HCT116 (cell line): ENCODE measurements around the gene MFN2. TPM values are rescaled to one million over a fixed set of nuclear protein-coding genes. Genes with fewer than 3 reads are reported as not detected.

ENCODE experiments used
- ATAC-seq: fragments of 200-7000 bp; cut with Tn5 transposase; 2 replicates; pipeline ENCODE4 v1.9.1; 2020; ENCODE audit warnings: mild to moderate bottlenecking, moderate library complexity
- BruUV-seq: library from RNA; stranded (reverse); fragments of 400-500 nt; replicated peaks from 2 replicates; lab custom pipeline; 2021; lab: Mats Ljungman, UMichigan
- CTCF ChIA-PET: fragments of 300-600 bp; sonication (Branson Sonifier 250); formaldehyde crosslinking; loops from one replicate; lab custom pipeline; 2021; ENCODE audit warnings: antibody characterized with exemption; lab: Charles Lee
- POLR2A ChIA-PET: fragments of 300-600, 350-600 bp; sonication (Branson Sonifier 250); formaldehyde crosslinking; loops from one replicate; lab custom pipeline; 2021; ENCODE audit warnings: antibody characterized with exemption; lab: Charles Lee
- RAD21 ChIA-PET, 2 experiments: fragments of 300-600 bp; sonication (Branson Sonifier 250); formaldehyde crosslinking; loops; one replicate each; lab custom pipeline; 2023; ENCODE audit warnings: low total read pairs in 2 of 2; ENCODE audit not compliant: uncharacterized antibody in 2 of 2, unreplicated experiment in 2 of 2, low non-redundant PET in 1 of 2; lab: Charles Lee
- DNase-seq: peaks from one replicate; pipeline ENCODE4 v3.0.0-alpha.2; 2010; ENCODE audit warnings: low read depth, low spot score
- H2AFZ ChIP-seq: fragments of 200-600 bp; shearing (Covaris generic), sonication (generic); 2 replicates; pipeline ENCODE4 v1.6.1; 2017; ENCODE audit warnings: low read depth, mixed run types, mixed read lengths, antibody characterized with exemption, low read length; ENCODE audit not compliant: poor library complexity, severe bottlenecking
- H3K27ac ChIP-seq: 2 replicates; pipeline ENCODE4 v1.5.1; 2012; ENCODE audit warnings: low read depth, low read length
- H3K27me3 ChIP-seq: fragments of 200-600 bp; sonication (generic); 2 replicates; pipeline ENCODE4 v1.6.1; 2016; ENCODE audit warnings: mixed run types, low read length, mixed read lengths; ENCODE audit not compliant: insufficient read depth
- H3K36me3 ChIP-seq, 2 experiments: fragments of 200-500 bp in 1 of 2; fragments of 200-600 bp in 1 of 2; sonication (Bioruptor generic) in 1 of 2; sonication (generic) in 1 of 2; 2 replicates each; pipeline versions ENCODE4 v1.5.1 to v1.6.1; 2014 to 2016; ENCODE audit warnings: low read length in 2 of 2, inconsistent platforms in 1 of 2, mixed read lengths in 1 of 2, mixed run types in 1 of 2; ENCODE audit not compliant: insufficient read depth in 2 of 2, control insufficient read depth in 1 of 2
- H3K4me1 ChIP-seq, 2 experiments: fragments of 200-600 bp in 1 of 2; sonication (generic) in 1 of 2; 2 replicates each; pipeline versions ENCODE4 v1.5.1 to v1.6.1; 2012 to 2017; ENCODE audit warnings: low read length in 2 of 2, inconsistent platforms in 1 of 2, mild to moderate bottlenecking in 1 of 2, mixed read lengths in 1 of 2, mixed run types in 1 of 2, moderate library complexity in 1 of 2; ENCODE audit not compliant: insufficient read depth in 2 of 2, control insufficient read depth in 1 of 2
- H3K4me2 ChIP-seq: fragments of 200-600 bp; sonication (generic); 2 replicates; pipeline ENCODE4 v1.6.1; 2017; ENCODE audit warnings: mixed run types, low read length, mixed read lengths
- H3K4me3 ChIP-seq, 2 experiments: fragments of 200-600 bp in 1 of 2; sonication (generic) in 1 of 2; replicated peaks in 1 of 2; 2 replicates each; pipeline ENCODE4 v1.5.1; 2011 to 2016; ENCODE audit warnings: low read length in 2 of 2, control low read depth in 1 of 2, low read depth in 1 of 2, mild to moderate bottlenecking in 1 of 2, mixed read lengths in 1 of 2, mixed run types in 1 of 2
- H3K79me2 ChIP-seq: fragments of 200-600 bp; sonication (generic); 2 replicates; pipeline ENCODE4 v1.6.1; 2017; ENCODE audit warnings: mild to moderate bottlenecking, mixed run types, low read length, moderate library complexity, mixed read lengths; ENCODE audit not compliant: insufficient read depth
- H3K9ac ChIP-seq: fragments of 200-600 bp; sonication (generic); 2 replicates; pipeline ENCODE4 v1.6.1; 2016; ENCODE audit warnings: low read length, mixed read lengths
- H3K9me2 ChIP-seq: fragments of 200-600 bp; sonication (generic), shearing (Covaris generic); 2 replicates; pipeline ENCODE4 v1.6.1; 2017; ENCODE audit warnings: mixed run types, mild to moderate bottlenecking, moderate library complexity; ENCODE audit not compliant: insufficient read depth
- H3K9me3 ChIP-seq, 2 experiments: fragments of 200-500 bp in 1 of 2; fragments of 200-600 bp in 1 of 2; sonication (Bioruptor generic) in 1 of 2; sonication (generic) in 1 of 2; 2 replicates each; pipeline ENCODE4 v1.6.1; 2014 to 2017; ENCODE audit warnings: low read length in 2 of 2, mixed read lengths in 2 of 2, inconsistent platforms in 1 of 2, low read depth in 1 of 2, mild to moderate bottlenecking in 1 of 2, mixed run types in 1 of 2, moderate library complexity in 1 of 2; ENCODE audit not compliant: control insufficient read depth in 1 of 2, insufficient read depth in 1 of 2
- H4K20me1 ChIP-seq: fragments of 200-600 bp; sonication (generic), shearing (Covaris generic); 2 replicates; pipeline ENCODE4 v1.6.1; 2017; ENCODE audit warnings: mixed run types, mild to moderate bottlenecking, moderate library complexity; ENCODE audit not compliant: insufficient read depth
- CBX3 ChIP-seq: IDR thresholded peaks from 2 replicates; pipeline ENCODE4 v1.6.1; 2012; ENCODE audit warnings: low read depth
- CEBPB ChIP-seq: IDR thresholded peaks from 2 replicates; pipeline ENCODE4 v1.6.1; 2012; ENCODE audit warnings: low read depth
- CTCF ChIP-seq, 3 experiments: fragments of 200-600 bp in 1 of 3; sonication (generic) in 1 of 3; IDR thresholded peaks in 2 of 3; conservative IDR thresholded peaks in 1 of 3; 2 replicates each; pipeline ENCODE4 v1.5.1; 2012 to 2017; ENCODE audit warnings: low read depth in 2 of 3, low read length in 2 of 3, antibody characterized with exemption in 1 of 3, borderline replicate concordance in 1 of 3, control low read depth in 1 of 3, mild to moderate bottlenecking in 1 of 3, mixed read lengths in 1 of 3, mixed run types in 1 of 3, moderate library complexity in 1 of 3; ENCODE audit not compliant: insufficient read depth in 1 of 3
- EGR1 ChIP-seq: IDR thresholded peaks from 2 replicates; pipeline ENCODE4 v1.6.1; 2012; ENCODE audit warnings: low read depth
- EZH2 ChIP-seq: fragments of 200-600 bp; sonication (generic); IDR thresholded peaks from 2 replicates; pipeline ENCODE4 v1.6.1; 2017; ENCODE audit warnings: antibody characterized with exemption, mixed run types
- EZH2phosphoT487 ChIP-seq: fragments of 200-600 bp; IDR thresholded peaks from 2 replicates; pipeline ENCODE4 v1.6.1; 2018; ENCODE audit warnings: antibody characterized with exemption, borderline replicate concordance
- FOSL1 ChIP-seq: IDR thresholded peaks from 2 replicates; pipeline ENCODE4 v1.6.1; 2012; ENCODE audit warnings: low read depth
- JUND ChIP-seq: IDR thresholded peaks from 2 replicates; pipeline ENCODE4 v1.6.1; 2012
- POLR2A ChIP-seq: IDR thresholded peaks from 2 replicates; pipeline ENCODE4 v1.7.0; 2011; ENCODE audit warnings: borderline replicate concordance; ENCODE audit not compliant: insufficient read depth, insufficient read length; ENCODE audit errors: extremely low read depth
- RAD21 ChIP-seq: IDR thresholded peaks from 2 replicates; pipeline ENCODE4 v1.6.1; 2012; ENCODE audit warnings: low read depth, mild to moderate bottlenecking
- TCF7L2 ChIP-seq: IDR thresholded peaks from 2 replicates; pipeline ENCODE4 v1.7.0; 2011; ENCODE audit warnings: borderline replicate concordance, inconsistent platforms; ENCODE audit not compliant: insufficient read depth, insufficient read length; ENCODE audit errors: extremely low read depth
- YY1 ChIP-seq: IDR thresholded peaks from 2 replicates; pipeline ENCODE4 v1.6.1; 2011; ENCODE audit warnings: low read length, low read depth, moderate library complexity, mild to moderate bottlenecking; ENCODE audit not compliant: insufficient replicate concordance; ENCODE audit errors: extremely low read depth
- ZBTB33 ChIP-seq: IDR thresholded peaks from 2 replicates; pipeline ENCODE4 v1.6.1; 2011; ENCODE audit warnings: mild to moderate bottlenecking, low read length, moderate library complexity; ENCODE audit not compliant: insufficient replicate concordance; ENCODE audit errors: extremely low read depth
- ZNF274 ChIP-seq: fragments of 200-500 bp; sonication (Bioruptor generic); IDR thresholded peaks from 2 replicates; pipeline ENCODE4 v1.6.1; 2014; ENCODE audit warnings: mild to moderate bottlenecking, low read depth, low read length, inconsistent platforms
- intact Hi-C: fragments of 100-400 bp; cut with micrococcal nuclease; formaldehyde crosslinking; loops from 2 replicates; pipeline ENCODE4 v1.10.0; 2022
- total RNA-seq: library from RNA; stranded (reverse); gene quantifications from one replicate; pipeline ENCODE4 v1.2.1, GENCODE V29; 2021; ENCODE audit not compliant: unreplicated experiment
- TF ChIP-seq, protein P1 (sequence below): IDR thresholded peaks from 2 replicates; pipeline ENCODE4 v1.6.1; 2012; ENCODE audit warnings: low read depth

Gene MFN2
- total RNA-seq, 1 experiment from 2014 or later, result 83.0 TPM

DNA sequence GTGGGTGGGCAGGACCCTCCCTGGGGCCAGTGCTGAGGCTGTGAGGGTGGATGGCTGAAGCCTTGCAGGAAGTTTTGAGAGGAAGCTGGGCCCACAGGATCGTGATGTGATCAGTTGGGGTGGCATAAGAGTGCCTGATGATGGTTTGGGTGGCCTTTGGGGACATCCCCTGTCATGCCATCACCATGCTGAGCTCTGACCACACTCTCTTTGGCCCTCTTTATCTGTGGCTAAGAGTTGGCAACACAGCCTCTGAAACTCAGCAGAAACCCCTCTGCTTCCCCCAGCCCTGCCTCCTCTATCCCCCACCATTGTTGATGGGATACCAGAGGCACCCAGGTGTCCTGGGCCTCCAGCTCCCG lies 58.9 kb downstream of the MFN2 start:
- no peak overlapping the region for H3K4me2 ChIP-seq
- TF ChIP-seq, protein P1, sequence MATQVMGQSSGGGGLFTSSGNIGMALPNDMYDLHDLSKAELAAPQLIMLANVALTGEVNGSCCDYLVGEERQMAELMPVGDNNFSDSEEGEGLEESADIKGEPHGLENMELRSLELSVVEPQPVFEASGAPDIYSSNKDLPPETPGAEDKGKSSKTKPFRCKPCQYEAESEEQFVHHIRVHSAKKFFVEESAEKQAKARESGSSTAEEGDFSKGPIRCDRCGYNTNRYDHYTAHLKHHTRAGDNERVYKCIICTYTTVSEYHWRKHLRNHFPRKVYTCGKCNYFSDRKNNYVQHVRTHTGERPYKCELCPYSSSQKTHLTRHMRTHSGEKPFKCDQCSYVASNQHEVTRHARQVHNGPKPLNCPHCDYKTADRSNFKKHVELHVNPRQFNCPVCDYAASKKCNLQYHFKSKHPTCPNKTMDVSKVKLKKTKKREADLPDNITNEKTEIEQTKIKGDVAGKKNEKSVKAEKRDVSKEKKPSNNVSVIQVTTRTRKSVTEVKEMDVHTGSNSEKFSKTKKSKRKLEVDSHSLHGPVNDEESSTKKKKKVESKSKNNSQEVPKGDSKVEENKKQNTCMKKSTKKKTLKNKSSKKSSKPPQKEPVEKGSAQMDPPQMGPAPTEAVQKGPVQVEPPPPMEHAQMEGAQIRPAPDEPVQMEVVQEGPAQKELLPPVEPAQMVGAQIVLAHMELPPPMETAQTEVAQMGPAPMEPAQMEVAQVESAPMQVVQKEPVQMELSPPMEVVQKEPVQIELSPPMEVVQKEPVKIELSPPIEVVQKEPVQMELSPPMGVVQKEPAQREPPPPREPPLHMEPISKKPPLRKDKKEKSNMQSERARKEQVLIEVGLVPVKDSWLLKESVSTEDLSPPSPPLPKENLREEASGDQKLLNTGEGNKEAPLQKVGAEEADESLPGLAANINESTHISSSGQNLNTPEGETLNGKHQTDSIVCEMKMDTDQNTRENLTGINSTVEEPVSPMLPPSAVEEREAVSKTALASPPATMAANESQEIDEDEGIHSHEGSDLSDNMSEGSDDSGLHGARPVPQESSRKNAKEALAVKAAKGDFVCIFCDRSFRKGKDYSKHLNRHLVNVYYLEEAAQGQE, result no peak
- TF ChIP-seq RAD21 (no peak), CEBPB (no peak), ZBTB33 (no peak), POLR2A (no peak), EZH2 (no peak), YY1 (no peak), CBX3 (no peak), FOSL1 (no peak), JUND (no peak), ZNF274 (no peak), TCF7L2 (no peak), CTCF (IDR thresholded peaks at IDR 0.05 in 2 of 3, conservative IDR thresholded peaks at IDR 0.05 in 1 of 3; ENCODE audit: borderline replicate concordance in 1 of 3, insufficient read depth in 1 of 3, low read depth in 2 of 3, low read length in 2 of 3) (no peak), EGR1 (no peak), EZH2phosphoT487 (no peak)
- TF ChIP-seq, all 23 proteins: peak for 0
- ChIA-PET CTCF (interaction anchor here (0.7 kb wide), 1 partner anchor 9 kb away, joined by 4 read pairs; no protein-coding TSS in a partner anchor), RAD21 (no interaction called here), POLR2A (interaction anchor here (2.0 kb wide), 1 partner anchor 20 kb away, joined by 5 read pairs; the partner anchor contains the start of gene MIIP)
- Histone ChIP-seq H3K36me3 (no peaks in the 10 kb centered on the region), H3K79me2 (no peaks in the 10 kb centered on the region), H3K4me1 (peaks cover 0 to 1% of the 10 kb centered on the region in 2 experiments; a peak in 1 of 4 replicates), H3K9ac (no peak overlapping the region), H3K27ac (no peak overlapping the region), H4K20me1 (no peaks in the 10 kb centered on the region), H3K9me3 (no peaks in the 10 kb centered on the region), H3K27me3 (no peaks in the 10 kb centered on the region), H3K9me2 (no peaks in the 10 kb centered on the region), H2AFZ (no peak overlapping the region), H3K4me3 (no peak overlapping the region)
- ATAC-seq (no peak), DNase-seq (no peak)
- BruUV-seq, result no TSS peak
- intact Hi-C loops, result no loop called here
